NCI-H2196 (cell line): ENCODE measurements around the gene FBLL1.
"Not testable (repeated sequence)": the region's sequence is repeated elsewhere in the genome, so short reads cannot be mapped to it uniquely, and the experiment has no call there.

ENCODE experiments used
- DNase-seq: peaks from one replicate; lab custom pipeline; 2025; ENCODE audit not compliant: unreplicated experiment; lab: John Stamatoyannopoulos, UW

FBLL1 gene

GRCh38 chr5:168550656-168551055, 21.6 kb downstream of the FBLL1 start:
- DNase-seq = no peak

GRCh38 chr5:168552146-168552545, 23.0 kb downstream of the FBLL1 start:
- DNase-seq = no peak

GRCh38 chr5:168553377-168554130, 24.4 kb downstream of the FBLL1 start:
- no peak for DNase-seq

GRCh38 chr5:168557389-168557788, 28.3 kb downstream of the FBLL1 start:
- DNase-seq = no peak

GRCh38 chr5:168562279-168562678, 33.2 kb downstream of the FBLL1 start:
- no peak for DNase-seq

GRCh38 chr5:168563959-168564358, 34.9 kb downstream of the FBLL1 start:
- no peak for DNase-seq

GRCh38 chr5:168568738-168569137, 39.6 kb downstream of the FBLL1 start:
- DNase-seq = no peak

- no peak for DNase-seq
Measured at GRCh38 chr5:168570490-168571328, 41.6 kb downstream of the FBLL1 start.

GRCh38 chr5:168573663-168574062, 44.6 kb downstream of the FBLL1 start:
- DNase-seq = not testable (repeated sequence)

GRCh38 chr5:168574156-168574555, 45.1 kb downstream of the FBLL1 start:
- not testable (repeated sequence) for DNase-seq

GRCh38 chr5:168575391-168576372, 46.6 kb downstream of the FBLL1 start:
- DNase-seq = no peak

GRCh38 chr5:168578006-168578405, 48.9 kb downstream of the FBLL1 start:
- no peak for DNase-seq

- peak; percentile 82 for DNase-seq
Measured at GRCh38 chr5:168578538-168579487, 49.7 kb downstream of the FBLL1 start, which contains the start of gene PANK3. TSS of gene PANK3 (minus strand) at chr5:168579368. CDS start at chr5:168579283, 85 bp downstream.

GRCh38 chr5:168579488-168580226, 50.6 kb downstream of the FBLL1 start:
- DNase-seq = peak; percentile 97

GRCh38 chr5:168580227-168580508, 51.1 kb downstream of the FBLL1 start:
- DNase-seq = no peak
